H1 (cell line): ENCODE measurements around the gene SRPX. TPM values are rescaled to one million over a fixed set of nuclear protein-coding genes. Genes with fewer than 3 reads are reported as not detected.

Experiments
- CTCF ChIA-PET: fragments of 300-600 bp; sonication (Branson Sonifier 250); formaldehyde crosslinking; loops from one replicate; lab custom pipeline; 2021; ENCODE audit not compliant: partially characterized antibody; lab: Charles Lee
- POLR2A ChIA-PET: fragments of 300-600 bp; sonication (Branson Sonifier 250); formaldehyde crosslinking; loops from one replicate; lab custom pipeline; 2021; ENCODE audit warnings: inconsistent platforms; ENCODE audit not compliant: partially characterized antibody; lab: Charles Lee
- DNase-seq, 2 experiments: peaks; one replicate each; pipeline versions ENCODE4 v3.0.0 to v3.0.0-alpha.2; 2010 to 2022; ENCODE audit warnings: low spot score in 2 of 2, low read depth in 1 of 2, mixed read lengths in 1 of 2
- FAIRE-seq: peaks from 2 replicates; lab custom pipeline; 2011; peaks lifted over from hg19 to GRCh38; lab: Jason Lieb, UNC
- H2AFZ ChIP-seq: 2 replicates; pipeline ENCODE4 v1.8.1; 2012; ENCODE audit warnings: low read length, inconsistent platforms
- H2AK5ac ChIP-seq: 2 replicates; pipeline ENCODE4 v1.6.1; 2013; ENCODE audit warnings: low read depth, low read length
- H2BK120ac ChIP-seq: replicated peaks from 2 replicates; pipeline ENCODE3; 2013; ENCODE audit warnings: low read depth, low read length, inconsistent platforms
- H2BK12ac ChIP-seq: 2 replicates; pipeline ENCODE4 v1.6.1; 2013; ENCODE audit warnings: low read depth, low read length
- H2BK15ac ChIP-seq: 2 replicates; pipeline ENCODE4 v1.6.1; 2013; ENCODE audit warnings: low read length
- H2BK20ac ChIP-seq: 2 replicates; pipeline ENCODE4 v1.6.1; 2013; ENCODE audit warnings: low read length
- H2BK5ac ChIP-seq: 2 replicates; pipeline ENCODE4 v1.6.1; 2013; ENCODE audit warnings: low read depth, low read length
- H3K14ac ChIP-seq: 2 replicates; pipeline ENCODE4 v1.6.1; 2013; ENCODE audit warnings: inconsistent platforms; ENCODE audit not compliant: insufficient read length
- H3K18ac ChIP-seq: 2 replicates; pipeline ENCODE4 v1.6.1; 2013; ENCODE audit warnings: low read length; ENCODE audit errors: extremely low read depth
- H3K23ac ChIP-seq: 2 replicates; pipeline ENCODE4 v1.6.1; 2013; ENCODE audit warnings: inconsistent platforms; ENCODE audit not compliant: insufficient read length
- H3K23me2 ChIP-seq: 2 replicates; pipeline ENCODE4 v1.6.1; 2013; ENCODE audit warnings: low read depth, low read length
- H3K27ac ChIP-seq: 2 replicates; pipeline ENCODE4 v1.6.1; 2011; ENCODE audit warnings: low read depth, low read length, inconsistent platforms
- H3K27me3 ChIP-seq, 4 experiments: replicated peaks in 1 of 4; 1 replicate in 1 of 4; 2 replicates in 3 of 4; pipeline versions ENCODE4 v1.6.1 to v1.8.1; 2011 to 2013; ENCODE audit warnings: low read length in 3 of 4, mild to moderate bottlenecking in 3 of 4, inconsistent platforms in 2 of 4, mixed read lengths in 2 of 4, moderate library complexity in 1 of 4; ENCODE audit not compliant: control insufficient read depth in 3 of 4, insufficient read depth in 3 of 4; ENCODE audit errors: extremely low read depth in 1 of 4
- H3K36me3 ChIP-seq, 4 experiments: 2 replicates each; pipeline versions ENCODE4 v1.6.1 to v1.8.1; 2011 to 2013; ENCODE audit warnings: mild to moderate bottlenecking in 4 of 4, low read length in 3 of 4, moderate library complexity in 2 of 4, control low read depth in 1 of 4, inconsistent platforms in 1 of 4; ENCODE audit not compliant: insufficient read depth in 4 of 4, control insufficient read depth in 2 of 4
- H3K4ac ChIP-seq: replicated peaks from 2 replicates; pipeline ENCODE3; 2013; ENCODE audit warnings: low read length, low read depth, mixed read lengths, inconsistent platforms; ENCODE audit not compliant: insufficient read length
- H3K4me1 ChIP-seq, 4 experiments: replicated peaks in 1 of 4; 1 replicate in 1 of 4; 2 replicates in 3 of 4; pipeline versions ENCODE4 v1.6.1 to v1.8.1; 2011 to 2013; ENCODE audit warnings: low read length in 3 of 4, inconsistent platforms in 2 of 4, mixed read lengths in 1 of 4; ENCODE audit not compliant: insufficient read depth in 4 of 4, control insufficient read depth in 3 of 4
- H3K4me2 ChIP-seq, 2 experiments: 2 replicates each; pipeline versions ENCODE4 v1.6.1 to v1.8.1; 2011 to 2013; ENCODE audit warnings: low read depth in 2 of 2, low read length in 2 of 2, control low read depth in 1 of 2, inconsistent platforms in 1 of 2, mild to moderate bottlenecking in 1 of 2; ENCODE audit not compliant: insufficient read depth in 1 of 2
- H3K4me3 ChIP-seq, 4 experiments: fragments of 200-600, 300-600 bp in 1 of 4; sonication (generic), shearing (Covaris generic), sonication (Bioruptor Twin) in 1 of 4; 2 replicates each; pipeline versions ENCODE4 v1.5.1 to v1.8.1; 2011 to 2016; ENCODE audit warnings: low read length in 4 of 4, low read depth in 3 of 4, control low read depth in 2 of 4, inconsistent platforms in 2 of 4, mild to moderate bottlenecking in 2 of 4, mixed read lengths in 1 of 4, moderate library complexity in 1 of 4; ENCODE audit not compliant: insufficient read depth in 2 of 4; ENCODE audit errors: extremely low read depth in 1 of 4
- H3K56ac ChIP-seq: replicated peaks from 2 replicates; pipeline ENCODE3; 2013; ENCODE audit warnings: low read depth, mild to moderate bottlenecking, mixed read lengths, low read length, inconsistent platforms; ENCODE audit not compliant: insufficient read length
- H3K79me1 ChIP-seq: 2 replicates; pipeline ENCODE4 v1.6.1; 2013; ENCODE audit warnings: low read depth, low read length, control low read depth
- H3K79me2 ChIP-seq, 2 experiments: 2 replicates each; pipeline versions ENCODE4 v1.6.1 to v1.8.1; 2012 to 2013; ENCODE audit warnings: low read length in 2 of 2, mild to moderate bottlenecking in 2 of 2, inconsistent platforms in 1 of 2; ENCODE audit not compliant: insufficient read depth in 2 of 2, control insufficient read depth in 1 of 2
- H3K9ac ChIP-seq, 4 experiments: replicated peaks in 1 of 4; 1 replicate in 1 of 4; 2 replicates in 3 of 4; pipeline versions ENCODE4 v1.6.1 to v1.8.1; 2011 to 2013; ENCODE audit warnings: low read depth in 3 of 4, low read length in 3 of 4, control low read depth in 2 of 4, mild to moderate bottlenecking in 2 of 4, moderate library complexity in 2 of 4, inconsistent platforms in 1 of 4; ENCODE audit errors: extremely low read depth in 1 of 4
- H3K9me3 ChIP-seq, 2 experiments: 2 replicates each; pipeline versions ENCODE4 v1.6.1 to v1.8.1; 2012 to 2013; ENCODE audit warnings: mild to moderate bottlenecking in 2 of 2, moderate library complexity in 2 of 2, control low read depth in 1 of 2, inconsistent platforms in 1 of 2, low read depth in 1 of 2, low read length in 1 of 2, mixed read lengths in 1 of 2; ENCODE audit not compliant: insufficient read depth in 2 of 2
- H4K20me1 ChIP-seq, 2 experiments: replicated peaks in 1 of 2; 2 replicates each; pipeline versions ENCODE3 to v1.8.1; 2011 to 2013; ENCODE audit warnings: inconsistent platforms in 2 of 2, low read length in 2 of 2, mild to moderate bottlenecking in 1 of 2; ENCODE audit not compliant: insufficient read depth in 2 of 2, control insufficient read depth in 1 of 2
- H4K5ac ChIP-seq: 2 replicates; pipeline ENCODE4 v1.6.1; 2013; ENCODE audit warnings: low read length, low read depth, mixed read lengths, inconsistent platforms; ENCODE audit not compliant: insufficient read length
- H4K8ac ChIP-seq: 2 replicates; pipeline ENCODE4 v1.8.0; 2013; ENCODE audit warnings: mild to moderate bottlenecking, moderate library complexity, low read length, inconsistent platforms; ENCODE audit not compliant: insufficient read depth; ENCODE audit errors: extremely low read depth
- H4K91ac ChIP-seq: replicated peaks from 2 replicates; pipeline ENCODE3; 2013; ENCODE audit warnings: low read length, mixed read lengths, inconsistent platforms; ENCODE audit not compliant: insufficient read length
- BRCA1 ChIP-seq: IDR thresholded peaks from 2 replicates; pipeline ENCODE4 v1.6.1; 2012; ENCODE audit warnings: low read depth, low read length, improper control_type of control experiment
- CEBPB ChIP-seq: IDR thresholded peaks from 2 replicates; pipeline ENCODE4 v1.6.1; 2012; ENCODE audit warnings: low read depth, low read length
- CTCF ChIP-seq, 3 experiments: IDR thresholded peaks; 1 replicate in 2 of 3; 2 replicates in 1 of 3; pipeline versions ENCODE4 v1.5.1 to v1.6.1; 2011; ENCODE audit warnings: low read length in 3 of 3, mild to moderate bottlenecking in 3 of 3, inconsistent platforms in 2 of 3, low read depth in 1 of 3, moderate library complexity in 1 of 3; ENCODE audit not compliant: insufficient read depth in 1 of 3; ENCODE audit errors: control extremely low read depth in 1 of 3
- E2F6 ChIP-seq: IDR thresholded peaks from 2 replicates; pipeline ENCODE4 v1.6.1; 2012; ENCODE audit warnings: inconsistent platforms
- NANOG ChIP-seq: IDR thresholded peaks from 2 replicates; pipeline ENCODE4 v1.6.1; 2011; ENCODE audit warnings: low read length, low read depth, mild to moderate bottlenecking, inconsistent platforms; ENCODE audit not compliant: insufficient read depth, poor library complexity, severe bottlenecking
- POLR2A ChIP-seq, 2 experiments: IDR thresholded peaks; 1 replicate in 1 of 2; 2 replicates in 1 of 2; pipeline ENCODE4 v1.6.1; 2011; ENCODE audit warnings: low read depth in 2 of 2, low read length in 2 of 2, mild to moderate bottlenecking in 2 of 2; ENCODE audit errors: control extremely low read depth in 1 of 2
- SIN3A ChIP-seq, 2 experiments: IDR thresholded peaks in 1 of 2; conservative IDR thresholded peaks in 1 of 2; 2 replicates each; pipeline ENCODE4 v1.6.1; 2011 to 2012; ENCODE audit warnings: low read length in 2 of 2, improper control_type of control experiment in 1 of 2, low read depth in 1 of 2, mild to moderate bottlenecking in 1 of 2
- TAF7 ChIP-seq: optimal IDR thresholded peaks from 2 replicates; pipeline ENCODE3; 2011; ENCODE audit warnings: low read depth, mild to moderate bottlenecking, inconsistent platforms, low read length, moderate library complexity, borderline replicate concordance
- YY1 ChIP-seq: IDR thresholded peaks from 2 replicates; pipeline ENCODE4 v1.6.1; 2011; ENCODE audit warnings: low read depth, mild to moderate bottlenecking, low read length
- ZNF274 ChIP-seq: IDR thresholded peaks from 2 replicates; pipeline ENCODE4 v1.7.0; 2012; ENCODE audit warnings: low read length, borderline replicate concordance; ENCODE audit errors: extremely low read depth
- WGBS, 2 experiments: shearing (Covaris generic) in 1 of 2; methylation state at CpG; one replicate each; pipeline versions ENCODE4 v1.1.6 to v1.1.7; 2013 to 2015; ENCODE audit warnings: low lambda C conversion rate in 2 of 2, mixed read lengths in 2 of 2, inconsistent platforms in 1 of 2, low coverage in 1 of 2, missing lambda C conversion rate in 1 of 2; ENCODE audit not compliant: insufficient replicate concordance in 2 of 2, insufficient coverage in 1 of 2, insufficient read length in 1 of 2; ENCODE audit errors: extremely low coverage in 1 of 2, missing lambda C conversion rate in 1 of 2; 5-methylcytosine and 5-hydroxymethylcytosine counted together
- polyA plus RNA-seq, 7 experiments: library from polyadenylated mRNA; depleted of rRNA in 3 of 7; stranded (reverse) in 5 of 7; unstranded in 2 of 7; fragments of >200 nt in 5 of 7; fragments of 200-250 nt in 2 of 7; gene quantifications; 1 replicate in 5 of 7; 2 replicates in 1 of 7; 4 replicates in 1 of 7; pipeline versions ENCODE4 v1.2.1 to v1.2.3, GENCODE V29; 2011 to 2013; ENCODE audit warnings: missing spikeins in 2 of 7, mixed read lengths in 2 of 7
- total RNA-seq: library from RNA; stranded (reverse); fragmentation: NEBNext Ultra II Directional; extraction: Animal tissue kit (Norgen Biotek cat#: 25700); gene quantifications from 2 replicates; pipeline ENCODE4 v1.2.1, GENCODE V29; 2021
- TF ChIP-seq, protein P1 (sequence below): IDR thresholded peaks from 2 replicates; pipeline ENCODE4 v1.6.1; 2011; ENCODE audit warnings: low read depth, mild to moderate bottlenecking, low read length; ENCODE audit not compliant: insufficient read depth

SRPX gene
- total and polyA plus RNA-seq, 2 of the 8 experiments (the other 6 are each of a cell fraction or from before 2014, with no cell fraction given) = 7.6 to 10.4 TPM

- no peak overlapping the region for H4K91ac ChIP-seq
- whole genome bisulfite sequencing, 2 experiments = no CpG with 5 or more reads among the region's 2 CpGs
- no peaks in the 10 kb centered on the region for H3K23me2 ChIP-seq
- no peak overlapping the region for H2AFZ ChIP-seq
- FAIRE-seq (no peak), DNase-seq (no peak)
- H3K27me3 ChIP-seq = no peaks in the 10 kb centered on the region
- H3K9me3 ChIP-seq = no peaks in the 10 kb centered on the region
- H2BK120ac ChIP-seq = no peak overlapping the region
- no peak overlapping the region for H3K4me2 ChIP-seq
- ChIA-PET CTCF (interaction anchor here (1.2 kb wide), 2 partner anchors 11 to 72 kb away, joined by 3 to 4 read pairs; no protein-coding TSS in a partner anchor), POLR2A (no interaction called here)
- H2BK12ac ChIP-seq = no peak overlapping the region
- H3K4me1 ChIP-seq = no peaks in the 10 kb centered on the region
- no peak overlapping the region for H3K9ac ChIP-seq
- H3K18ac ChIP-seq = no peak overlapping the region
- H3K79me2 ChIP-seq = no peaks in the 10 kb centered on the region
- H3K36me3 ChIP-seq = no peaks in the 10 kb centered on the region
- no peak overlapping the region for H3K14ac ChIP-seq
- H3K79me1 ChIP-seq = no peaks in the 10 kb centered on the region
- H3K27ac ChIP-seq = no peak overlapping the region
- no peak overlapping the region for H3K4ac ChIP-seq
- H2BK5ac ChIP-seq = no peak overlapping the region
- no peak overlapping the region for H2BK20ac ChIP-seq
- H2BK15ac ChIP-seq = no peak overlapping the region
- no peak overlapping the region for H3K23ac ChIP-seq
- H4K5ac ChIP-seq = no peak overlapping the region
- no peaks in the 10 kb centered on the region for H4K20me1 ChIP-seq
- no peak overlapping the region for H3K4me3 ChIP-seq
- H4K8ac ChIP-seq = no peak overlapping the region
- no peak overlapping the region for H3K56ac ChIP-seq
- H2AK5ac ChIP-seq = no peak overlapping the region
- no peak for TF ChIP-seq TAF7
- no peak for TF ChIP-seq E2F6
- TF ChIP-seq YY1 = no peak
- no peak for TF ChIP-seq SIN3A (conservative IDR thresholded peaks at IDR 0.05 in 1 of 2, IDR thresholded peaks at IDR 0.05 in 1 of 2; ENCODE audit: low read depth in 1 of 2, low read length in 2 of 2)
- TF ChIP-seq, protein P1, sequence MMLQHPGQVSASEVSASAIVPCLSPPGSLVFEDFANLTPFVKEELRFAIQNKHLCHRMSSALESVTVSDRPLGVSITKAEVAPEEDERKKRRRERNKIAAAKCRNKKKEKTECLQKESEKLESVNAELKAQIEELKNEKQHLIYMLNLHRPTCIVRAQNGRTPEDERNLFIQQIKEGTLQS = no peak
- TF ChIP-seq POLR2A (IDR thresholded peaks at IDR 0.05; ENCODE audit: control extremely low read depth in 1 of 2, low read depth in 2 of 2, low read length in 2 of 2) = no peak
- TF ChIP-seq CEBPB = no peak
- no peak for TF ChIP-seq BRCA1
- TF ChIP-seq ZNF274 = no peak
- no peak for TF ChIP-seq NANOG
- no peak for TF ChIP-seq CTCF (IDR thresholded peaks at IDR 0.05; ENCODE audit: control extremely low read depth in 1 of 3, insufficient read depth in 1 of 3, low read depth in 1 of 3, low read length in 3 of 3)
Observed at GRCh38 chrX:38249965-38250364, 29.3 kb upstream of the SRPX start.
